Immature natural killer cell (primary cell): ENCODE measurements around the gene SMTNL1. TPM values are rescaled to one million over a fixed set of nuclear protein-coding genes. Genes with fewer than 3 reads are reported as not detected.

Experiments
- DNase-seq, 3 donors: peaks; one replicate each; pipeline ENCODE4 v3.0.0; 2022; ENCODE audit warnings: mixed read lengths in 1 of 3
- H3K27ac Mint-ChIP-seq, 6 donors: one replicate each; pipeline ENCODE4 v1.8.0; 2020; ENCODE audit warnings: mixed read lengths in 6 of 6, mild to moderate bottlenecking in 5 of 6, inconsistent platforms in 4 of 6, moderate library complexity in 3 of 6
- H3K27me3 Mint-ChIP-seq, 3 donors: one replicate each; pipeline ENCODE4 v1.8.0; 2020 to 2021; ENCODE audit warnings: low read depth in 3 of 3, mild to moderate bottlenecking in 3 of 3, mixed read lengths in 3 of 3, moderate library complexity in 3 of 3, inconsistent platforms in 1 of 3
- H3K36me3 Mint-ChIP-seq, 3 donors: one replicate each; pipeline ENCODE4 v1.8.0; 2020; ENCODE audit warnings: mixed read lengths in 3 of 3, inconsistent platforms in 2 of 3, mild to moderate bottlenecking in 2 of 3
- H3K4me1 Mint-ChIP-seq, 2 donors: one replicate each; pipeline ENCODE4 v1.8.0; 2020; ENCODE audit warnings: inconsistent platforms in 2 of 2, mild to moderate bottlenecking in 2 of 2, mixed read lengths in 2 of 2, moderate library complexity in 1 of 2
- H3K4me3 Mint-ChIP-seq, 5 donors: one replicate each; pipeline ENCODE4 v1.8.0; 2020; ENCODE audit warnings: mild to moderate bottlenecking in 5 of 5, mixed read lengths in 5 of 5, inconsistent platforms in 3 of 5, moderate library complexity in 3 of 5
- H3K9me3 Mint-ChIP-seq, 6 donors: one replicate each; pipeline ENCODE4 v1.8.0; 2020; ENCODE audit warnings: mild to moderate bottlenecking in 6 of 6, mixed read lengths in 6 of 6, inconsistent platforms in 4 of 6, moderate library complexity in 3 of 6
- polyA plus RNA-seq, 3 donors: library from polyadenylated mRNA; unstranded; fragments of 300-500 nt; fragmentation: Illumina TruSeq; gene quantifications; one replicate each; pipeline ENCODE4 v1.2.3, GENCODE V29; 2021

SMTNL1 gene
- polyA plus RNA-seq, 3 donors from 2014 or later = 0.12 to 0.47 TPM; not detected in 1

DNA sequence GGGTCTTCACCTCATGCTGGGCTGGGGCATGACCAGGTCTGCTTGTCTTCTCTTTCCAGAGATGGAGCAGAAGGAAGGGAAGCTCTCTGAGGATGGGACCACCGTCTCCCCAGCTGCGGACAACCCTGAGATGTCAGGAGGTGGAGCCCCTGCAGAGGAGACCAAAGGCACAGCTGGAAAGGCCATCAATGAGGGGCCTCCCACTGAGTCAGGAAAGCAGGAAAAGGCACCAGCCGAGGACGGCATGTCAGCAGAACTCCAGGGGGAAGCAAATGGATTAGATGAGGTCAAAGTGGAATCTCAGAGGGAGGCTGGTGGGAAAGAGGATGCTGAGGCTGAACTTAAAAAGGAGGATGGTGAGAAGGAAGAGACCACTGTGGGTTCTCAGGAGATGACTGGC lies 5.2 kb downstream of the SMTNL1 start:
- H3K4me1 Mint-ChIP-seq = peaks cover 5 to 6% of the 10 kb centered on the region in 2 donors
- H3K36me3 Mint-ChIP-seq = peaks cover 0 to 5% (median 0%) of the 10 kb centered on the region in 3 donors
- DNase-seq = no peak
- no peak overlapping the region for H3K4me3 Mint-ChIP-seq
- peak overlapping the region in 1 of 6 donors; percentile 15 for H3K27ac Mint-ChIP-seq
- H3K27me3 Mint-ChIP-seq = peaks cover 0 to 2% (median 0%) of the 10 kb centered on the region in 3 donors
- no peaks in the 10 kb centered on the region for H3K9me3 Mint-ChIP-seq

- Mint-ChIP-seq H3K9me3 (no peaks in the 10 kb centered on the region), H3K27ac (no peak overlapping the region)
Observed at GRCh38 chr11:57543593-57543992, 6.2 kb downstream of the SMTNL1 start.

DNA sequence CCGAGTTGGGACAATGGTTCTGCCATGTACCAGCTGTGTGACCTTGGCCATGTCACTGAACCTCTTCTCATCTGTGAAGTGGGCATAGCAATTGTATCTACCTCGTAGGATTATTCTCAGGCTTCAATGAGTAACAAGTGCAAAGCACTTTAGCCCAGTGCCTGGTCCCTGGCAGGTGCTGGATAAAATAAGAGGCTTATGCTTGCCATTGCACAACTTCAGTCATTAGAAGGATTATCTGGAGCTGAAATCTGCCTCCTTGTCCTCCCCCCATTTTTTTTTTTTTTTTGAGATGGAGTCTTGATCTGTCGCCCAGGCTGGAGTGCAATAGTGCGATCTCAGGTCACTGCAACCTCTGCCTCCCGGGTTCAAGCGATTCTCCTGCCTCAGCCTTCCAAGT lies 7.2 kb downstream of the SMTNL1 start:
- peaks cover 0 to 2% (median 2%) of the 10 kb centered on the region in 3 donors for H3K27me3 Mint-ChIP-seq
- DNase-seq = no peak
- H3K4me3 Mint-ChIP-seq = no peak overlapping the region
- H3K9me3 Mint-ChIP-seq = no peaks in the 10 kb centered on the region
- H3K4me1 Mint-ChIP-seq = peaks cover 11 to 19% of the 10 kb centered on the region in 2 donors
- H3K27ac Mint-ChIP-seq = no peak overlapping the region
- peaks cover 0 to 5% (median under 1%) of the 10 kb centered on the region in 3 donors for H3K36me3 Mint-ChIP-seq

More at GRCh38 chr11:57543593-57543992, 6.2 kb downstream of the SMTNL1 start:
- H3K27me3 Mint-ChIP-seq = peaks cover 0 to 2% (median 2%) of the 10 kb centered on the region in 3 donors
- H3K36me3 Mint-ChIP-seq = peaks cover 0 to 2% (median 0%) of the 10 kb centered on the region in 3 donors
- no peak for DNase-seq
- no peak overlapping the region for H3K4me3 Mint-ChIP-seq
- peaks cover 11 to 16% of the 10 kb centered on the region in 2 donors for H3K4me1 Mint-ChIP-seq

DNA sequence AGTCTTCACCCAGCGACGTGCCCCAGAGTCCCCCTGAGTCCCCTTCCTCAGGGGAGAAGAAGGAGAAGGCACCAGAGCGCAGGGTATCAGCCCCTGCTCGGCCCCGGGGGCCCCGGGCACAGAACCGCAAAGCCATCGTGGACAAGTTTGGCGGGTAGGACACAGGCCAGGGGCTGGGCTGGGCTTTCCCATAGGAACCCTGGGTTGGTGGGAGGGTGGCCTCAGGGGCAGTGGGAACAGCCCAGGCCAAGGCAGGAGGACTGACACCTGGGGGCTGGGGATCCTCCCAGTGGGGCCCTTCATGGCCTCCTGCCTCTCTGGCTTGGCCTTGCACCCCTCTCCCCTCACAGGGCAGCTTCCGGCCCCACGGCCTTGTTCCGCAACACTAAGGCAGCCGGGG lies 8.5 kb downstream of the SMTNL1 start:
- Mint-ChIP-seq H3K4me1 (peaks cover 11 to 19% of the 10 kb centered on the region in 2 donors), H3K4me3 (no peak overlapping the region)

DNA sequence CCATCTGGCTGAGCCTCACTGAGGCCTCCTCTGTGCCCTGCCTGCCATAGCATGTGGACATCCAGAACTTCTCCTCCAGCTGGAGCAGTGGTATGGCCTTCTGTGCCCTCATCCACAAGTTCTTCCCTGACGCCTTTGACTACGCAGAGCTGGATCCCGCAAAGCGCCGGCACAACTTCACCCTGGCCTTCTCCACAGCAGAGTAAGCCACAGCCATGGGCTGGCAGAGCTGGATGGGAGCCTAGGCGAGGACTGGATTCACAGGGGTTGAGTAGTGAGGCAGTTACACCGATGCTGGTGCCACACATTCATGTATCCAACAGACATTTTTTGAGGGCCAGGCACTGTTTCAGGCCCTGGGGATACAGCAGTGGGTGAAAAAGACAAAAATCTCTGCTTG lies 9.1 kb downstream of the SMTNL1 start:
- H3K4me1 Mint-ChIP-seq = peaks cover 11 to 19% of the 10 kb centered on the region in 2 donors
- peaks cover 0 to 2% (median 2%) of the 10 kb centered on the region in 3 donors for H3K27me3 Mint-ChIP-seq
- H3K36me3 Mint-ChIP-seq = peaks cover 4 to 11% (median 9%) of the 10 kb centered on the region in 3 donors
- H3K9me3 Mint-ChIP-seq = no peaks in the 10 kb centered on the region
- DNase-seq = no peak
- H3K4me3 Mint-ChIP-seq = no peak overlapping the region
- no peak overlapping the region for H3K27ac Mint-ChIP-seq

More for the DNA sequence above, 8.5 kb downstream of the SMTNL1 start:
- H3K27me3 Mint-ChIP-seq = peaks cover 0 to 2% (median 2%) of the 10 kb centered on the region in 3 donors
- no peaks in the 10 kb centered on the region for H3K9me3 Mint-ChIP-seq
- H3K36me3 Mint-ChIP-seq = peaks cover 4 to 11% (median 9%) of the 10 kb centered on the region in 3 donors
- H3K27ac Mint-ChIP-seq = no peak overlapping the region
- DNase-seq = no peak

DNA sequence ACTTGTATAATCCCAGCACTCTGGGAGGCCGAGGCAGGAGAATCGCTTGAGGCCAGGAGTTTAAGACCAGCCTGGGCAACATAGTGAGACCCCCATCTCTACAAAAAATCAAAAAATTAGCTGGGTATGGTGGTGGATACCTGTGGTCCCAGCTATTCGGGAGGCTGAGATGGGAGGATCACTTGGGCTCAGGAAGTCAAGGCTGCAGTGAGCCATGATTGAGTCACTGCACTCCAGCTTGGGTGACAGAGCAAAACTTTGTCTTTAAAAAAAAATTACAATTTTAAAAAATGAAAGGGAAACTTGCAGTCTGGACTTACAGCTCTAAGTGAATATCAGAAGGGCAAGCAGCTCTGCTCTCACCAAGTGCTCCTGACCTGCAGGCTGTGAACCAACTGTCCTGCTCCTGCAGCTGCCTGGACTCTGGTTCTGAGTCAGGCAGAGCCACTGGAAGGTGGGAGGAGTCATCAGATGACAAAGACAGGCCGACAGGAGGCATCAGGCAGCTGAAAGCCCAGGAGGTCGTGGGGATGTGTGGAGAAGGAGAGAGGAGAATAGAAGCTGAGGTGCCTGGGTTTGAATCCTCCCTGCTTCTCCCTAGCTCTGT lies 9.6 kb downstream of the SMTNL1 start:
- Mint-ChIP-seq H3K36me3 (peaks cover 4 to 11% (median 9%) of the 10 kb centered on the region in 3 donors), H3K9me3 (no peaks in the 10 kb centered on the region), H3K27ac (peak overlapping the region in 5 of 6 donors; percentile 40 to 90 (median 66)), H3K4me3 (no peak overlapping the region), H3K27me3 (peaks cover 0 to 2% (median 2%) of the 10 kb centered on the region in 3 donors), H3K4me1 (peaks cover 11 to 19% of the 10 kb centered on the region in 2 donors)
- DNase-seq = no peak

DNA sequence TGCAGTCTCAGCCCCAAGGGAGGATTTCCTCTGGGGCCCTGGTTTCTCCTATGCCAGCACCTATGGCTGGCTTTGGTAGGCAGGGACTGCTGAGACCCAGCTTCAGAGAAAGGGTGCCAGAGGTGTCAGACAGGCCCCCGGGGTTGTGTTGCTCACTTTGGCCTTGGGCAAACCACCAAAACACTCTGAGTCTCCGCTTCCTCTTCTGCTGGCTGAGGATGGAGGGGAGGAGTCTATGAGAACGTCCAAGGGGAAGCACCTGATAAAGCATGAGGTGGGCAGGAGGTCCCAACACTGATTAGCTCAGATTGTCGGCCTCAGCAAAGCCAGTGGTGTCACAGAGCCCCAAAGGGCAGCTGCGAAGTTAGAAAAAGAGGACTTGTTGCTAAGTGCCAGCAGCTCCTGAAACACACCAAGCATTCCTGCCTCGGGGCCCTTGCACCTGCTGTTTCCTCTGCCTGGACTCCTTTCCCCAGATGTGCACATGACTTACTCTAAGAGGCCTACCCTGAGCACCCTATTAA lies 10.5 kb downstream of the SMTNL1 start:
- DNase-seq = peak; percentile 23 to 44 (median 39)
- no peak overlapping the region for H3K4me3 Mint-ChIP-seq
- peak overlapping the region; percentile 40 to 90 (median 72) for H3K27ac Mint-ChIP-seq
- H3K27me3 Mint-ChIP-seq = peaks cover 0 to 2% (median 2%) of the 10 kb centered on the region in 3 donors
- H3K4me1 Mint-ChIP-seq = peaks cover 11 to 19% of the 10 kb centered on the region in 2 donors
- no peaks in the 10 kb centered on the region for H3K9me3 Mint-ChIP-seq
- H3K36me3 Mint-ChIP-seq = peaks cover 13 to 20% (median 15%) of the 10 kb centered on the region in 3 donors

- H3K9me3 Mint-ChIP-seq = no peaks in the 10 kb centered on the region
- peaks cover 22 to 37% (median 22%) of the 10 kb centered on the region in 3 donors for H3K36me3 Mint-ChIP-seq
- H3K27ac Mint-ChIP-seq = peak overlapping the region in 2 of 6 donors; percentile 36 to 65
- peaks cover 11 to 19% of the 10 kb centered on the region in 2 donors for H3K4me1 Mint-ChIP-seq
- H3K4me3 Mint-ChIP-seq = no peak overlapping the region
- H3K27me3 Mint-ChIP-seq = peaks cover 0 to 2% (median 2%) of the 10 kb centered on the region in 3 donors
- no peak for DNase-seq
Observed at GRCh38 chr11:57549983-57550382, 12.6 kb downstream of the SMTNL1 start.

DNA sequence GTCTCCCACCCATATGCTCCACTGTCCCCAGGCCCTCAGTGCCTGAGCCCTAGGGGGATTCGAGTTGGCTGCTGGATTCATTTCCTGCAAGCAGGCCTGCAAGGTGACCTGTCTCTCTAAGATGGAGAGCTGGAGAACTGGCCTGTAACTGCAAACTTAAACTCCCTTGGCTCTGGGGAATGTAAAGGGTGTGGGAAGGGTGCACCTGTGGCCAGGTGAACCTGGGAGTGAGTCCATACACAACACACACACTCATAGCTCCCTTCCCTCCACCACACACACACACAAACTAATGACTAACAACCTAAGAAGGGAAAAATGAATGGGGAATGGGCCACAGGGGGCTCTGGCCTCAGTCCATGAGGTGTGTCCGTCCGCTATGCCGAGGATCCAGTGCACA lies 14.5 kb downstream of the SMTNL1 start:
- Mint-ChIP-seq H3K4me3 (no peak overlapping the region), H3K27ac (peak overlapping the region in 1 of 6 donors; percentile 9), H3K4me1 (peaks cover 11 to 19% of the 10 kb centered on the region in 2 donors), H3K36me3 (peaks cover 26 to 42% (median 27%) of the 10 kb centered on the region in 3 donors), H3K9me3 (no peaks in the 10 kb centered on the region), H3K27me3 (peaks cover 0 to 2% (median 2%) of the 10 kb centered on the region in 3 donors)
- DNase-seq = no peak

DNA sequence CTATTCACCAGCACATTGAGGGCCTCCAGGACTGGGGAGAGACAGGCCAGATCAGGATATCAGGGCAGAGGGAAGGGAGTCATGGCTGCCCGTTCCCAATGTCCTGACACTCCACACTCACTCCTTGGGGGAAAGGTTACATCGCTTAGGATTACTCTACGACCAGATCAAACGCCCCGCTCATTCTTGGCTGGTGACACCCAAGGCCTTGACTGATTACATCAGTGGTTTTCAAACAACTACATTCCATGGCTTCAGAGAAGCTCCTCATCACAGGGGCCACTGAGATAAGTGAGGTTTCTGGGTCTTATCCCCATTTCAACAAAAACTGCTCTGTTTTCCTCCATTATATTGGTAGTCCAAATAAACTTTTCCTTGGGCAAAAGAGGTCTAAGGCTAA lies 15.1 kb downstream of the SMTNL1 start:
- peaks cover 0 to 2% (median 0%) of the 10 kb centered on the region in 3 donors for H3K27me3 Mint-ChIP-seq
- no peaks in the 10 kb centered on the region for H3K9me3 Mint-ChIP-seq
- peaks cover 26 to 46% (median 27%) of the 10 kb centered on the region in 3 donors for H3K36me3 Mint-ChIP-seq
- DNase-seq = no peak
- H3K4me3 Mint-ChIP-seq = no peak overlapping the region
- peak overlapping the region in 2 of 6 donors; percentile 19 to 43 for H3K27ac Mint-ChIP-seq
- peaks cover 7 to 14% of the 10 kb centered on the region in 2 donors for H3K4me1 Mint-ChIP-seq

DNA sequence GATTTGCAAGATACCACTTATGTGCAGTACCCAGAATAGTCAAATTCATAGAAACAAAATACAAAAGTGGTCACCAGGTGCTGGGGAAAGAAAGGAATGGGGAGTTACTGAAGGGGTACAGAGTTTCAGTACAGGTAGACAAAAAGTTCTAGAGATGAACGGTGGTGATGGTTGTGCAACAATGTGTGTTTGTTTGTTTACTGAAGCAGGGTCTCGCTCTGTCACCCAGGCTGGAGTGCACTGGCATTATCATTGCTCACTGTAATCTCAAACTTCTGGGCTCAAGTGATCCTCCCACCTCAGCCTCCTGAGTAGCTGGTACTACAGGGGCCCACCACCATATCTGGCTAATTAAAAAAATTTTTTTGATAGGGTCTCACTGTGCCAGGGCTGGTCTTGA lies 18.0 kb downstream of the SMTNL1 start:
- H3K27ac Mint-ChIP-seq = peak overlapping the region in 3 of 6 donors; percentile 0 to 68 (median 8)
- no peak for DNase-seq
- peaks cover 3 to 9% of the 10 kb centered on the region in 2 donors for H3K4me1 Mint-ChIP-seq
- H3K27me3 Mint-ChIP-seq = no peaks in the 10 kb centered on the region
- H3K9me3 Mint-ChIP-seq = no peaks in the 10 kb centered on the region
- H3K4me3 Mint-ChIP-seq = no peak overlapping the region
- peaks cover 21 to 50% (median 26%) of the 10 kb centered on the region in 3 donors for H3K36me3 Mint-ChIP-seq

DNA sequence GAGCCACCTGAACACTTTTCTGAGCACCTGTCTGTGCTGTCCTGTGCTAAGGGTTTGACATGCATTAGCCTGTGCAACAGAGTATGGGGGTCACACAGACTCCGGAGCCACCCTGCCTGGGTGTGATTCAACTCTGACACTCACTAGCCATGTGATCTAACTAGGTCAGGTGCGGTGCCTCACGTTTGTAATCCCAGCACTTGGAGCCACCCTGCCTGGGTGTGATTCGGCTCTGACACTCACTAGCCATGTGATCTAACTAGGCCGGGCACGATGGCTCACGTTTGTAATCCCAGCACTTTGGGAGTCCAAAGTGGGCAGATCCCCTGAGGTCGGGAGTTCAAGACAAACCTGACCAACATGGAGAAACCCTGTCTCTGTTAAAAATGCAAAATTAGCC lies 18.6 kb downstream of the SMTNL1 start:
- Mint-ChIP-seq H3K9me3 (no peaks in the 10 kb centered on the region), H3K36me3 (peaks cover 21 to 47% (median 27%) of the 10 kb centered on the region in 3 donors), H3K27ac (no peak overlapping the region), H3K4me3 (no peak overlapping the region), H3K4me1 (peaks cover 6 to 12% of the 10 kb centered on the region in 2 donors), H3K27me3 (no peaks in the 10 kb centered on the region)
- no peak for DNase-seq

DNA sequence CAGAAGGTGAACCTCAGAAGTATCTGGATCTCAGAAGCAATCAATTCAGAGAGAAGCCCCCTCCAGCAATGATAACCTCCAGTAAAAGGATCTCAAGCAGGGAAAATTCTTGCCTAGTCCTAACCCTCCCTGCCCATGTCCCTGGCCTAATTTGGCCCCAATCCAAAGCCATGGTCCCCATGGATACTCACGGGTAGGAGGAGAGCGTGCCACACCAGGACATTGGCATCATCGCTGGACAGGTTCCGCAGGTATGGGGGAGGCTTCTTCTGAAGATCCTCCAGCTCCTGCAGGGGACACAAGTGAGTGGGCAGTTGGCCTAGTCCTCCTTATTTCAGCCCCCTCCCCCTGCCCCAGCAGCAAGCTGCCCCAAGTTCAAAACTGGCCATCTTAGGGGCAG lies 22.8 kb downstream of the SMTNL1 start:
- peak overlapping the region in 1 of 6 donors; percentile 50 for H3K27ac Mint-ChIP-seq
- H3K4me3 Mint-ChIP-seq = no peak overlapping the region
- H3K4me1 Mint-ChIP-seq = peaks cover 33 to 53% of the 10 kb centered on the region in 2 donors
- no peaks in the 10 kb centered on the region for H3K27me3 Mint-ChIP-seq
- peaks cover 7 to 27% (median 12%) of the 10 kb centered on the region in 3 donors for H3K36me3 Mint-ChIP-seq
- no peaks in the 10 kb centered on the region for H3K9me3 Mint-ChIP-seq
- DNase-seq = no peak

- Mint-ChIP-seq H3K36me3 (peaks cover 4 to 19% (median 9%) of the 10 kb centered on the region in 3 donors), H3K4me1 (peaks cover 51 to 73% of the 10 kb centered on the region in 2 donors), H3K27me3 (peaks cover 0 to 5% (median 2%) of the 10 kb centered on the region in 3 donors), H3K27ac (peak overlapping the region in 3 of 6 donors; percentile 75 to 83 (median 77)), H3K4me3 (peak overlapping the region in 1 of 5 donors; percentile 26), H3K9me3 (no peaks in the 10 kb centered on the region)
- no peak for DNase-seq
Observed at GRCh38 chr11:57562596-57562995, 25.2 kb downstream of the SMTNL1 start.
